ENCODE results near the gene HIVEP3. TPM values are rescaled to one million over a fixed set of nuclear protein-coding genes. Genes with fewer than 3 reads are reported as not detected.

HIVEP3 gene
- total RNA-seq, 1 experiment from 2014 or later = 3.1 TPM

DNA sequence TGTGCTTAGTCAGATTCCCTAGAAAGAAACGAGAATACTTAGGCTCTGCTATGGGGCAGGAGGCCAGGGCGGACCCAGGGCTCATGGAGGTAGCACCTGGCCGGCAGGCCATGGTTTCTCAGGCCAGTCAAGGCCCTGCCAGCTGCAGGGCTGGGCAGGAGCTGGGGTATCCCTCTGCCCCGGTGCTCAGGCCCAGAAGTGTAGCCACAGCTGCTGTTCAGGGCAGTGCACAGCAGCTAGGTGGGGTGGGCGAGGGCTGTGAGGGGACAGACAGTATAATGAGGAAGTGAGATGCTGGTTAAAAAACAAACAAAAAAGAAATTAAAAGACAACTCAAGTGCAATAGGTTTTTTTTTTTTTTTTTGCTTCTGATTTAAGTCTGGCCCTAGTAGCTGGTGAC, 400.3 kb downstream of the HIVEP3 start:
- H3K4me1 ChIP-seq (ENCODE audit: insufficient read depth, low read length, poor library complexity, severe bottlenecking) = peaks cover 8% of the 10 kb centered on the region
- CTCF ChIA-PET = interaction anchor here (0.6 kb wide), 1 partner anchor 278 kb away, joined by 4 read pairs; no protein-coding TSS in a partner anchor

DNA sequence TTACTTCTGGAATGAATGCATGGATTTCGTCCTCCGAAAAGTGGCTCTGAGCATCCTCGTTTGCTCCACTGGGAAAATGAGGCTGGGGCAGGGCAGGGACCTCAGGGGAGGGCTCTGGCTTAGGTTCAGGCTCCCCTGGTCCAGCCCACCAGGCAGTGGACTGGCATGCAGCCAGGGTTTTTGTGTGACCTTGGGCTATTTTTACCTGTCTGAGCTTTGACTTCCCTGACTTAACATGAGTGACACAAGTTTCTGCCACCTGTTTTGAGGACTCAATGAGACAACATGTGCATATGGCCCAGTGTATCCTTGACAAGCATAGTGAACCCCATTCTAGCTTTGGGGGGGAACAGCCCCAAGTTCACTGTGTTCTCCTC, 401.7 kb downstream of the HIVEP3 start:
- no peaks in the 10 kb centered on the region for H3K36me3 ChIP-seq (ENCODE audit: insufficient read depth, low read length, poor library complexity, severe bottlenecking)
- H3K9me3 ChIP-seq (ENCODE audit: low read depth, low read length, poor library complexity, severe bottlenecking) = no peaks in the 10 kb centered on the region
- CTCF ChIA-PET = no interaction called here
- peaks cover 8% of the 10 kb centered on the region for H3K4me1 ChIP-seq (ENCODE audit: insufficient read depth, low read length, poor library complexity, severe bottlenecking)
- no peak overlapping the region for H3K4me3 ChIP-seq (ENCODE audit: low read depth, low read length, poor library complexity, severe bottlenecking)
- intact Hi-C loops (cut with micrococcal nuclease; ENCODE audit: unreplicated experiment) = no loop called here
- DNase-seq (ENCODE audit: low spot score) = no peak
- BruUV-seq (replicated peaks) = no TSS peak
- no peak overlapping the region for H3K27ac ChIP-seq (ENCODE audit: low read depth, low read length, poor library complexity, severe bottlenecking)
- POLR2A ChIA-PET (ENCODE audit: low non-redundant PET) = no interaction called here
- no peaks in the 10 kb centered on the region for H3K27me3 ChIP-seq (replicated peaks; ENCODE audit: insufficient read depth, low read depth, low read length, poor library complexity)
- TF ChIP-seq, protein P1, sequence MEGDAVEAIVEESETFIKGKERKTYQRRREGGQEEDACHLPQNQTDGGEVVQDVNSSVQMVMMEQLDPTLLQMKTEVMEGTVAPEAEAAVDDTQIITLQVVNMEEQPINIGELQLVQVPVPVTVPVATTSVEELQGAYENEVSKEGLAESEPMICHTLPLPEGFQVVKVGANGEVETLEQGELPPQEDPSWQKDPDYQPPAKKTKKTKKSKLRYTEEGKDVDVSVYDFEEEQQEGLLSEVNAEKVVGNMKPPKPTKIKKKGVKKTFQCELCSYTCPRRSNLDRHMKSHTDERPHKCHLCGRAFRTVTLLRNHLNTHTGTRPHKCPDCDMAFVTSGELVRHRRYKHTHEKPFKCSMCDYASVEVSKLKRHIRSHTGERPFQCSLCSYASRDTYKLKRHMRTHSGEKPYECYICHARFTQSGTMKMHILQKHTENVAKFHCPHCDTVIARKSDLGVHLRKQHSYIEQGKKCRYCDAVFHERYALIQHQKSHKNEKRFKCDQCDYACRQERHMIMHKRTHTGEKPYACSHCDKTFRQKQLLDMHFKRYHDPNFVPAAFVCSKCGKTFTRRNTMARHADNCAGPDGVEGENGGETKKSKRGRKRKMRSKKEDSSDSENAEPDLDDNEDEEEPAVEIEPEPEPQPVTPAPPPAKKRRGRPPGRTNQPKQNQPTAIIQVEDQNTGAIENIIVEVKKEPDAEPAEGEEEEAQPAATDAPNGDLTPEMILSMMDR (conservative IDR thresholded peaks at IDR 0.05; ENCODE audit: low read depth, low read length) = no peak

More for the DNA sequence above, 400.3 kb downstream of the HIVEP3 start:
- POLR2A ChIA-PET (ENCODE audit: low non-redundant PET) = no interaction called here
- intact Hi-C loops (cut with micrococcal nuclease; ENCODE audit: unreplicated experiment) = no loop called here
- Histone ChIP-seq H3K36me3 (ENCODE audit: insufficient read depth, low read length, poor library complexity, severe bottlenecking) (no peaks in the 10 kb centered on the region), H3K27me3 (replicated peaks; ENCODE audit: insufficient read depth, low read depth, low read length, poor library complexity) (no peaks in the 10 kb centered on the region), H3K4me3 (ENCODE audit: low read depth, low read length, poor library complexity, severe bottlenecking) (no peak overlapping the region), H3K9me3 (ENCODE audit: low read depth, low read length, poor library complexity, severe bottlenecking) (no peaks in the 10 kb centered on the region), H3K27ac (ENCODE audit: low read depth, low read length, poor library complexity, severe bottlenecking) (no peak overlapping the region)
- no peak for TF ChIP-seq EZH2 (IDR thresholded peaks at IDR 0.05; ENCODE audit: borderline replicate concordance, low read depth, low read length, poor library complexity, severe bottlenecking)
- TF ChIP-seq, protein P1 (conservative IDR thresholded peaks at IDR 0.05; ENCODE audit: low read depth, low read length) = no peak
- BruUV-seq (replicated peaks) = no TSS peak
- no peak for DNase-seq (ENCODE audit: low spot score)

DNA sequence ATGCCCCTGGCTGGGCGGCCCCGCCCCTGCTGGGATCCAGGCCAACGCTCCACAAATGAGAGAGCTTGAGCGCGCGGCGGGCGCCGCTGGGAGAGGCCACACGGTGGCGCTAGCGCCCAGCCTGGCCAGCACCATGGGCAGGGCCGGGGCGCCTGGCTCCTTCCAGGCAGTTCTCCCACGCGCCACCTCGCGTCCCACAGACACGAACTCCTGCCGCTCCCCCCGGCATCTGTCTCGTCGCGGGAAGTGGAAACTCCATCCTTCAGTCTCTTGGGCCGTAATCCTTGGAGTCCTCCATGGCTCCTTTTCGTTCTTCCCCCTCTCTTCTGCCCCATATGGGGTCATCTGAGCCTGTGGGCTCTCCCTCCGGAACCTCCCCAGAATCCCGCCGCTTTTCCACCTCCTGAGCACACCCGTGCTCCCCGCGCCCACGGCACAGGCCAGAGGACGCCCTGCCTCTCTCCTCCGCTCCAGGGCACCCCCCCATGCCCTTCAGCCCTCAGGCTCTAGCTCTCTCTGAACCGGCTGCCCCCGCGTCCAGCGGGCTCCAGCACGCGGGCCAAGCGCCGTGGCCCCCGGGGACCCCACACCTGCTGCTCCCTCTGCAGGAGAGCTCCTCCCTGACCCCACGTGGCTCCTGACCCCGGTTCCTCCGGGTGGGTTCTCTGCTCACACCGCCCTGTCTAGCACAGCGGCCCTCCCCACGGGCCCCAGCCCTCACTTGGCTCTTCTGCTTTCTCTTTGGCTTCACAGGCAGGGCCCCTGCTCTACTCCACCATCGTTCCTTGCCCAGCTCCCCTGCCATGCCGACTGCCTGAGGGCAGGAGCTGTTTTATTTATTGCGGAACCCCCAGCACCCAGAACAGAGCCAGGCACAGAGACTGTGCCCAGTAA, 402.3 kb downstream of the HIVEP3 start:
- CTCF ChIA-PET = interaction anchor here (0.6 kb wide), 1 partner anchor 9 kb away, joined by 3 read pairs; no protein-coding TSS in a partner anchor
- POLR2A ChIA-PET (ENCODE audit: low non-redundant PET) = no interaction called here
- Histone ChIP-seq H3K27me3 (replicated peaks; ENCODE audit: insufficient read depth, low read depth, low read length, poor library complexity) (no peaks in the 10 kb centered on the region), H3K27ac (ENCODE audit: low read depth, low read length, poor library complexity, severe bottlenecking) (no peak overlapping the region), H3K9me3 (ENCODE audit: low read depth, low read length, poor library complexity, severe bottlenecking) (no peaks in the 10 kb centered on the region), H3K4me3 (ENCODE audit: low read depth, low read length, poor library complexity, severe bottlenecking) (peak overlapping the region; percentile 38), H3K36me3 (ENCODE audit: insufficient read depth, low read length, poor library complexity, severe bottlenecking) (no peaks in the 10 kb centered on the region), H3K4me1 (ENCODE audit: insufficient read depth, low read length, poor library complexity, severe bottlenecking) (peaks cover 8% of the 10 kb centered on the region)
- no TSS peak for BruUV-seq (replicated peaks)
- intact Hi-C loops (cut with micrococcal nuclease; ENCODE audit: unreplicated experiment) = no loop called here
- peak; percentile 90 for DNase-seq (ENCODE audit: low spot score)
- TF ChIP-seq, protein P1 (conservative IDR thresholded peaks at IDR 0.05; ENCODE audit: low read depth, low read length) = peak; percentile 95
- TF ChIP-seq EZH2 (IDR thresholded peaks at IDR 0.05; ENCODE audit: borderline replicate concordance, low read depth, low read length, poor library complexity, severe bottlenecking) = no peak
